GM19468 (cell line): ENCODE data around the gene TTC36.
"Not testable (repeated sequence)": the region's sequence is repeated elsewhere in the genome, so short reads cannot be mapped to it uniquely, and the experiment has no call there.

ENCODE experiments used
- ATAC-seq: cut with Tn5 transposase; IDR thresholded peaks from one replicate; pipeline ENCODE4 v1.9.1; 2021; ENCODE audit warnings: mild to moderate bottlenecking, moderate library complexity, moderate number of reproducible peaks; ENCODE audit not compliant: unreplicated experiment; ENCODE audit errors: extremely low read depth

The TTC36 gene

DNA sequence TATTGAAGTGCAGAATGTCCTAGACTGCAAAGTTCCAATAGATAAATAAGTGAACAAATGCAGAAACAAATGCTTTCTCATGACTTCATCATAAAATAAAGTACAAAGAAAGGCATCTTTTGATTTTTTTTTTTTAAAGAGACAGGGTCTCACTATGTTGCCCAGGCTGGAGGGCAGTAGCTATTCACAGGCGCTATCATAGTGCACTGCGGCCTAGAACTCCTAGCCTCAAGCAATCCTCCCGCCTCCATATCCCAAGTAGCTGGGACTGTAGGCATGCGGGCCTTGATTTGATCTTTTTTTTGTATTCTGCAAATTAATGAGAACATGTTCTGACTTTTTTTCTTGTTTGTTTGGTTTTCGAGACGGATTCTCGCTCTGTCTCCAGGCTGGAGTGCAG is 47.4 kb downstream of the TTC36 start:
- ATAC-seq, result no peak

DNA sequence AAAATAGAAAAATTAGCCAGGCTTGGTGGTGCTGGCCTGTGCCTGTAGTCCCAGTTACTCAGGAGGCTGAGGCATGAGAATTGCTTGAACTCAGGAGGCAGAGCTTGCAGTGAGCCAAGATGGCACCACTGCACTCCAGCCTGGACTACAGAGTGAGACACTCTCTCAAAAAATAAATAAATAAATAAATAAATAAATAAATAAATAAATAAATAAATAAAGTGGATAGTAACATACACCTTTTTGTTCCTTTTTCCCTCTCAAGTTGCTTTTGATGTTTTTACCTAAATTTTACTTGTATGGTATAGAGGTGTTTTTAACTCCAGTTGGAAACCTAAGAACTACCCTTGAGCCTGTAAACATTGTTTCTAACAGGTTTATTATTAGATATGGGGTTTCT is 50.7 kb downstream of the TTC36 start:
- not testable (repeated sequence) for ATAC-seq
